Superior temporal gyrus (tissue), 1 donor: ENCODE results near the gene SEC14L3.

Experiments used
- DNase-seq: peaks from one replicate; pipeline ENCODE4 v3.0.0-alpha.2; 2016; ENCODE audit errors: extremely low spot score

Gene SEC14L3

DNA sequence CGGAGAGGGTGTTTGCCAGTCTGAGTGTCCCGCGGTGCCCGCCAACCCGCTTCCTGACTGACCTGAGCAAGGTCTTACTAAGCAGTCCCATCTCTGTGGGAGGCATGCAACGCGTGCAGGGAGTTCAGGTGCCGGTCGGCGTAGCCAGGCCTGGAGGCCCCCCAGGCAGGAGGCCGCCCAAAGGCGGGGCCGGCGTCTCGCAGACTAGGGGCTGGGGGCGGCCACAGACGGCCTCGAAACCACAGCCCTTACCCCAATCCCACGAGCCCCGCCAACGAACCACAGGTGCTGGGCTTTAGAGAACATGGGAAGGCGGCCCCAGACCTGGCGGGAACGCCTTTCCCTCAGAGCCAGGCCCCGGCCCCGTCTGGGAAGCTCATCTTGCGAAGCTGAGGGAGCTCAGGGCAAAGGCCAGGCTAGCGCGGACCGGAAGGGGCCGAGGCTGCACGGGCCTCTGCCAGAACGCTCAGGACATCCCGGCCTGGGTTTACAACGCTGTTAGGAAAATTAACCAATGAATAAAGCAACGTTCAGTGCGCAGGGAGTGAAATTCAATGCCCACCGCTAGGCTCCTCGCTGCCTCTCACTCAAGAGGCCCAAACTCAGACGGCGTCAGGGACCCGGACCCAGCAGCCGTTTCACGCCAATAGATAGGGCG lies 48.4 kb downstream of the SEC14L3 start:
- no peak for DNase-seq

DNA sequence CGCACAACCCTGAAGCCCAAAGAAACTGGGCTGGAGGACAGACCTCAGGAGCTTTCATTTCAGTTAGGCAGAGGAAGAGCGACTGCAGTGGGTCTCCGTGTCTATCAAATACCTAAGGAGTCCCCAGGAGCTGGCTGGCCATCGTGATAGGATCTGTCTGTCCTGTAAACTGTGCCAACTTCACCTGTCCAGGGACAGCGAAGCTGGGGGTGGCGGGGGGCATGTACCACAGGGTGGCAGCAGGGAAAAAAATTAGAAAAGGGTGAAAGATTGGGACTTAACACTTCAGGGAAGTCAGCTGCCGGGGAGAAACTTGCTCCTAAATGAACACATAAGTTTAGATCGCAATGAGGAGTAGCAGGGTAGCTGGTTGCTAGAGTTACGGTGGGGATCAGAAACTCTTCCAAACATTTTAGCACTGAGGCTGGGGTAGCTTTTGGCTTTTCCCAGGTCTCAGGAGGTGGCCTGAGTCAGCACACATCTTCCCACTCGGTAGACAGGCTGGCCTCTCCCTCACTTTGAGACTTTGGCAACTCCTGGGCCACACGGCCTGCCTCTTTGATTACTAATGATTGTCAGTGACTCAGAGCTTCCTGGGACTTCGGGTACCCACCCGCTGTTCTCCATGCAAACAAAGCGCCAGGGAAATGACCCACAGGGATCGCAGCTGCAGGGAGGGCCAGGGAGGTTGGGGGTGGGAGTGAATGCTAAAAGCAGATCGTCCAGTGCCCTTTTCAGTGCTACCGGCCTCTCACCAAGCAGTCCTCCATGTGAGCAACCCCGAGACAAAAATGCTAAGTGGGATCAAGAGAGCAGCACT lies 49.1 kb downstream of the SEC14L3 start:
- DNase-seq: peak; percentile 51

DNA sequence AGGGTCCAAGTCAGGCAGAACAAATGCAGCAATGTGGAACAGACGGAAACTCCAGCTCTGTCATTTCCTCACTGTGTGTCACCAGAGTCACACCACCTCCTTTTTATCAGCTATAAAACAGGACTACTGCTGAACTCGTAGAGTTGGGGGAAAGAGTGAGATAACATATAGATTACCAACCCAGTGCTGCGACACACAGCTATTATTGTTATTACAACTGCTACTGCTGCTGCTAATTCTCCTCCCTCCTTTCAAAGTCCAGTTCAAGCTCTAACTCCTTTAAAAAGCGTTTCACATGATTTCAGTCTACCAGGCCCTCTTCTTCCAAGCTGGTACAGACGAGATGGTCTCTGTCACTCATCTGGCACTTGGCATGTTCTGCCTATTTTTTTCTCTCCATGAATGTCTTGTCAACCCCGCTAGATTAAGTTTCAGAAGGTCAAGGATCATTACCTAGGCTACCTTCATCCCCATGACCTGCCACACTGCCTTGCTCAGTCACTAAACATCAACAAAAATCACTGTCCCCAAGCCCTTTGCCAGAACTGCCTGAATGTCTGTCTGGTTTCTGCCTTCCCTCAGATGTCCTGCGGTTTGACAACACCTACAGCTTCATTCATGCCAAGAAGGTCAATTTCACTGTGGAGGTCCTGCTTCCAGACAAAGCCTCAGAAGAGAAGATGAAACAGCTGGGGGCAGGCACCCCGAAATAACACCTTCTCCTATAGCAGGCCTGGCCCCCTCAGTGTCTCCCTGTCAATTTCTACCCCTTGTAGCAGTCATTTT lies 49.9 kb downstream of the SEC14L3 start:
- peak; percentile 13 for DNase-seq

DNA sequence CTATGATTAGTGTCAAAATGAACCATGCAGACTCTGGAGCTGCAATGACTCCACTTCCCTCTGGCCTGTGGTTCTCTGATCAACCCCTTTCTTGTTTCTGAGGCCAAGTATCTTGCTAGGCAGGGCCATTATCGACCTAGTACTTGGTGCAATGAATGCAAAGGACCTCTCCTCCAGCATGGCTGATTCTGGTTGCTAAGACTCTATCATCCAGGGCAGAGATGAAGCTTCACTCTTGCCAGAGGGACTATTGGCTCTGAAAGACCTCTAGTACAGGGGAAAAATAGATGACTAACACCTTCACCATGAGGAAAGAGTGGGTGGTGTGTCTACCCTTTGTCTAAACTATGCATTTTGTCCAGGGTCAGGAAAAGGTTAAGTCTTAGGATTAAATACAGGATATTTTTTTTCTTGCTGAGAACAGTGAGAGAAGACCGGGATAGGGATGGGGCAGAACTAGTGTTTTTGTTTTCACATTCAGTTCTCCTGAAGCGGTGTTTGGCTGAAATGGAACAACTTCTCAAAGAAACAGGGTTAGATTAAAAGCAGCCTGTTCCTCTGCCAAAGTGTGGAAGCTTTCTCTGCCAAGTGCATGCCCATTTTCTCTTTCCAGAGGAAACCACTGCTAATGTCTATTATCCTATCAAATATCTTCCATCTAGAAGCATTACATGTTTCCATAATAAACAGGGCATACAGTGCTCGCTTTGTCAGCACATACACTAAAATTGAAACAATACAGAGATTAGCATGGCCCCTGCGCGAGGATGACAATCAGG lies 51.3 kb downstream of the SEC14L3 start:
- peak; percentile 40 for DNase-seq

DNA sequence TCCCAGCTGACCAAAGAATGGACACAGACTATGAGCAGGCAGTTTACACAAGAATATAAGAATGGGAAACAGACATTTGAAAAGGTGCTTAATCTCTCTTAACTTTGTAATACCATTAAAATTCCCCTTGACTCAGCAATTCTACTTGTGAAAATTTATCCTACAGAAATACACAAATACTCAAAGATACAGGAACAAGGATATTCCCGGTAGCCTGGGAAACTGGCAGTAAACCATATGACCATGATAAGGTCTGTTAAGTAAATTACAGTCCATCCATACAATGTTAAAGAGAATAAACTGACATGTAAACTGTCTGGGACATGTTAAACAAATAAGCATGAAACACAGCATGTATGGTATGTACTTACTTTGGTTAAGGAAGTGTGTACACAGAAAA lies 55.0 kb downstream of the SEC14L3 start:
- no peak for DNase-seq

DNA sequence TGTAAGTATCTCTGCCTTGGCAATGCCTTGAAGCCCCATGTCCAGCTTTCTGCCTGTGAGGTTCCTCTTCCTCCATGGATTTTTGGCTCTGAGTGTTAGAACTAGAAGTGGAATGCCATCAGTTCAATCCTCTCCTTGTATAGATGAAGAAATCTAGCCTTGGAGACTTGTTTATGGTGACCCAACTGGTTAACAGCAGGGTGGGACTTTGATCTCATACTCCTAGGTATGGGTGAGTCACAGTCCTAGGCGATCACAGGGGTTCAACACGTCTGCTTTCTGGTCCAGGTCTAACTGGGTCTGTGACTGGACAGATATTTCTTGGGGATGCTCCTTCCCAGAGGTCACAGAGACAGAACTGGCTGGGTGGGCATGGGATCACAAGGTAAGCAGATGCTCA lies 55.4 kb downstream of the SEC14L3 start:
- DNase-seq: no peak

DNA sequence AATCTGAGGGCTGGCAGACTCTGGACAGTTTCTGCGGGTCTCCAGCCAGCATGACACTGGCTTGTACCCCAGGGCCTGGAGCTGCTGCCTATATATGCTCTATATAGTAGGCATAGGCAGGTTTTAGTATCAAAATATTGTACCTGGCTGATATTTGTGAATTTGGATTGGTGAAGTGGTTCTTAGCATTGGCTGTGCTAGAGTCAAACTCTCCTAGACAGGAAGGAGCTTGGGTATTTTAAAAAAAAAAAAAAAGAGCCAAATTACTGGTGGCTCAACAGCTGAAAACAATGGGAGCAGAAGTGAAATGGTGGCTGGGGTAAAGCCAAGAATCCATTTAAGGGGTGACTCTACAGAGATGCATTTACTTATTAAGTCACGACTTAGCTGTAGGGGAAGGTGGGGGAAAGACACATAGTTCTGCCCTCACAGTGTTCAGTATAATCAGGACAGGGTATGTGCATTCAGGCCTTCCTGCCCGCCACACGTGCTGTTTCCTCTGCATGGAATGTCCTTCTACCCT lies 57.2 kb downstream of the SEC14L3 start:
- no peak for DNase-seq

DNA sequence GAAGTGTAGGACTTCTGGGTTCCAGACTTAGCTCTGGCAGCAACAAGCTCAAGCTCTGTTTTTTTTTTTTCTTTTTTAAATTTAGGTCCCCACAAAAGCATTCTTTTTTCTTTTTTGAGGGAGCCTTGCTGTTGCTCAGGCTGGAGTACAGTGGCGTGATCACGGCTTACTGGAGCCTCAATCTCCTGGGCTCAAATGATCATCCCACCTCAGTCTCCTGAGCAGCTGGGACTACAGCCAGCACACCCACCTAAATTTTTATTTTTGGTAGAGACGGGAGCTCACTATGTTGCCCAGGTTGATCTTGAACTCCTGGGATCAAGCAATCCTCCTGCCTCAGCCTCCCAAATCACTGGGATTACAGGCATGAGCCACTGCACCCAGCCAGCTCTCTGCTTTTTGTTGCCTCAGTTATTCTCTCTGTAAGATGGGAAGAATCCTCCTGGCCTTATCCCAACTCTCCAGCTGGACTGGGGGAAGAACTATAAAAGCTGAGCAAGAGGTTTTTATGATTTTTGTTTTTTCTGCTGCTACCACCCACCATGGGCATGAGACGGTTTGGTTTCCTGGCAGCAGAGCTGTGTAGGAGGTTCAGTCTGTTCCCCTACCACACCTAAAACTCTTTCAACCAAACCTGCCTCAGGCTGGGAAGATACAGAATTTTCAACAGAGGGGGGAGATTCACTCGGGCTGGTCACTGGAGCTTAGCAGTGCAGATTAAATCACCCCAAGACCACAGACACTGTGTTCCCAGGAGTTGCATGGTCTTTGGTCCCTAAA lies 57.9 kb downstream of the SEC14L3 start:
- DNase-seq: peak; percentile 52

DNA sequence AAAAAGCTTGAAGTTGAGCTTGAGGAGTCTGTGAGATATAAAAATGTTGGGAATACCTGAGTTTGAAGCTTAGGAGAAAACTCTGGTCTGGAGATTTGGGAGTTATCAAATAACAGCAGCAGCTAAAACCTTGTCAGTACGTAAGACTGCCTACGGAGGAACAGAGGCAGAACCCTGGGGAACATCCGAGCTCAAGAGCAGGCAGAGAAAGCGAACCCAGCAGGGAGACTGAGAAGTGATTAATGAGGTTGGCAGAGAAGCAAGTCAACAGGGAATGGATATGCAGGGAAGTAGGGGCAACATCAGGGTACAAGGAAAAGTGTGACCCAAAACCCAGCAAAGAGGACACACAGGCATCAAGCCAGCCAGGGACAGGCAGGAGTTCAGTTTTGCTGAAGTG lies 58.8 kb downstream of the SEC14L3 start:
- DNase-seq: peak; percentile 13

DNA sequence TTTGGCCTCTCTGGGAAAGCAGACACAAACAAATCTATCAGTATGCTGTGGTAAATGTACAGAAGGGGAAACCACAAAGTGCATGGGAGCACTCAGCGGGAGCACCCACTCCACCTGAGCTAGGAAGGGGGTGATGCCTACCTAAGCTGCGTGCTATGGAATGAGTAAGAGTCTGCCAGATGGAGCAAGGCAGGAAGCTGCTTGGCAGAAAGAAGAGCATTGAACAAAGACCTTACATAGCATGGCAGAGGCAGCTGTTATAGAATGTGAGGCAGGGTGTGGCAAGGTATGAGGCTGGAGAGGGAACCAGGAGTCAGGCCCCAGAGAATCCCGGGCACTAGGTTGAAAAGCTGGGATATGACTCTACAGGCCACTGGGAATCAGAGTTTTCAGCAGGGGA lies 60.0 kb downstream of the SEC14L3 start:
- DNase-seq: no peak
